CD4-positive, alpha-beta T cell treated with Interleukin-4 for 4 hours (primary cell): ENCODE results near the gene SERPINA10.
"Not testable (repeated sequence)": the region's sequence is repeated elsewhere in the genome, so short reads cannot be mapped to it uniquely, and the experiment has no call there.

Source experiments
- DNase-seq: peaks from one replicate; pipeline ENCODE4 v3.0.0-alpha.2; 2020

Gene SERPINA10

GRCh38 chr14:94282991-94283723, 9.9 kb downstream of the SERPINA10 start:
- no peak for DNase-seq

GRCh38 chr14:94278731-94279130, 14.3 kb downstream of the SERPINA10 start:
- DNase-seq = no peak

DNA sequence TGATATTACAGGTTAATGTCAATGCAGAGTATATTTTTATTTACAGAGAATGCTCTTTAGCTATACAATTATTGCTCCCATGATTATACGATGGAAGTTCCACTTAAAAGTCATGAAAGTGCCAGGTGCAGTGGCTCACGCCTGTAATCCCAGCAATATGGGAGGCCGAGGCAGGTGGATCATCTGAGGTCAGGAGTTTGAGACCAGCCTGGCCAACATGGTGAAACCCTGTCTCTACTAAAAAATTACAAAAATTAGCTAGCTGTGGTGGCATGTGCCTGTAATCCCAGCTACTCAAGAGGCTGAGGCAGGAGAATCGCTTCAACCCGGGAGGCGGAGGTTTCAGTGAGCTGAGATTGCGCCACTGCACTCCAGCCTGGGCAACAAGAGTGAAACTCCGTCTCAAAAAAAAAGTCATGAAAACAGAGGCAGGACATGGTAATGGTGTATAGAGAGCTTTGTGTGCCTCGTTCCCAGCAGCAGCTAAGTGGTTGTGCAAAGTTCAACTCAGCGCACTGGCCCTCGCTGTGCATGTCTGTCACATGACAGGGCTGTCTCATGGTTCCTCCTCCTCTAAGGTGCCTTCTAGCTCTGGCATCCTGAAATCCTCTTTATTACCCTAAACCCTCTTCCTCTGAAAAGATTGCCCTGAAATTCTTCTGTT, 16.0 kb downstream of the SERPINA10 start:
- not testable (repeated sequence) for DNase-seq

- DNase-seq = no peak
Observed at GRCh38 chr14:94269156-94269555, 23.9 kb downstream of the SERPINA10 start.

DNA sequence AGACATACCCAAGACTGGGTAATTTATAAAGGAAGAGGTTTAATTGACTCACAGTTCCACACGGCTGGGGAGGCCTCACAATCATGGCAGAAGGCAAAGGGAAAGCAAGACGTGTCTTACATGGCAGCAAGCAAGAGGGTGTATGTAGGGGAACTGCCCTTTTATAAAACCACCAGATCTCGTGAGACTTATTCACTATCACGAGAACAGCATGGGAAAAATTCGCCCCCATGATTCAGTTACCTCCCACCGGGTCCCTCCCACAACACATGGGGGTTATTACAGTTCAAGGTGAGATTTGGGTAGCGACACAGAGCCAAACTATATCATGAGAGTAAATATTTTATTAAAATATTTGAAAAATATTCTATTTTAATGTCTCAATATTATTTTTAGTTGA, 24.5 kb downstream of the SERPINA10 start:
- DNase-seq = not testable (repeated sequence)

GRCh38 chr14:94267352-94267751, 25.7 kb downstream of the SERPINA10 start:
- DNase-seq = no peak

GRCh38 chr14:94264195-94264594, 28.9 kb downstream of the SERPINA10 start:
- not testable (repeated sequence) for DNase-seq

GRCh38 chr14:94244182-94244581, 48.9 kb downstream of the SERPINA10 start:
- DNase-seq = no peak

- DNase-seq = no peak
Observed at GRCh38 chr14:94239406-94239805, 53.7 kb downstream of the SERPINA10 start.

- no peak for DNase-seq
Observed at GRCh38 chr14:94237983-94238382, 55.1 kb downstream of the SERPINA10 start.

DNA sequence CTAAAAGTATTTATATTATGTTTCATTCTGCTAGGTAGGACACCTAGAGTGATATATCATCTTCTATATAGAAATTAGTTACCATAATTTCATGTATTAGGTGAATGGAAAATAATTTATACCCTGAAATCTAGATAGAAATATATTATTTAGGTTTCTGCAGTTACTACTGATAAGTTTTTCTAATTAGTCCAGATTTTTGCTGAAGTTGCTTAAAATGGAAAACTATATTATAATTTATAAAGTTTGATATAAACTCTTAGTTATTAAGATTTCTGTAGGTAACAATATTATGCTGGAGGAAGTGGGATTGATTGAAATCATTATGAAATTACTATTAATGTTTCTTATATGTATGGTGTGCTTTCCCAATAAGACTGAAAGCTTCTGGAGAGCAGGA, 56.0 kb downstream of the SERPINA10 start:
- no peak for DNase-seq
